NOMO-1 (cell line): ENCODE measurements around the gene RPL3.
A peak's percentile ranks its signal among the peaks of the same experiment; 100 is the strongest.
"Not testable (repeated sequence)": the region's sequence is repeated elsewhere in the genome, so short reads cannot be mapped to it uniquely, and the experiment has no call there.

ENCODE experiments used
- DNase-seq, 2 experiments: peaks; one replicate each; lab custom pipeline; 2025; ENCODE audit not compliant: unreplicated experiment in 2 of 2; lab: John Stamatoyannopoulos, UW

Gene RPL3

DNA sequence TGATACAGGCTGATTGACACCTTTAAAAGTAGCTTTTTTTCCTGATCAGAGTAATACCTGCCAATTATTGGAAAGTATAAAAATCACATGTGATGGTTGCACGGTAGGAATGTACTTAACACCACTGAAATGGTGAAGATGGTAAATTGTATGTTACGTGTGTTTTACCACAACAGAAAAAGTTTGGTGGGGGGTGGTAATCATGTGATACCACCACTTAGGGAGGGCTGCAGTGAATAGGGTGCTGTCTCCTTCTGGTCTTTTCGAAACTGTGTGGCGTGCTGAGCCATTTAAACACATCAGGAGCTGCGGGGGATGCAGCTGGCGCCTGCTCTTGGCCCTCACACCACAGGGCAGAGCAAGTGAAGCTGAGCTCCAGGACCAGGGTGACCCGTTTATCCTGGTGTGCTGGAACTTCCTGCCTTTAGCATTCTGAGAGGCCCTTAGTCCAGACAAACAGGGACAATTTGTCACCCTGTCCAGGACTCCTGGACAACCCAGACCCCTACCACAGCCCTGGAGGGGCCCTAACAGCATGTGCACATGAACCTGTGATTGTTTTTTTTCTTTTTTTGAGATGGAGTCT is 33.0 kb upstream of the RPL3 start:
- no peak for DNase-seq

DNA sequence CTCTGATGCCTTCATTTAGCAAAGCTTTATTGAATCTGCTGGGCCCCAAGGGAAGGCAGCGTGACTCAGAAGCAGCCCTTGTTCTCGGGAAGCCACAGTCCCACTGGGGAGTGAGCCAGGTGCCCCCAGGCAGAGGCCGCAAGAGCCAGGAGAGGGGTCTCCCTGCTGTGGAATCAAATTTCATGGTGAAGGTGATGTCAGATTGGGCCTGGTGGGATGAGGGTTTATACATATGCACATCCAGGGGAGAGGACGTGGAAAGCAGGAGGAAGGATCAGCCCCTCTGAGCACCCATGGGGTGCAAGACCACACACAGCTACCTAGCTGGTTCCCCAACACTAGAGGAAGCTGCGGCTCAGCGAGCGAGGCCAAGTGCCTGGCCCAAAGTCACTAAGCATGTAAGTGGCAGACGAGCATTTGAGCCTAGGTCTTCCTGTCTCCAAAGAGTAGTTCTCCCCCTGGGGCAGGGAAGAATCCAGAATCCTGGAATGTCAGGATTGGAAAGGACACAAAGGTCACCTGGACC is 32.3 kb upstream of the RPL3 start:
- peak in 1 of 2 experiments; percentile 2 for DNase-seq

DNA sequence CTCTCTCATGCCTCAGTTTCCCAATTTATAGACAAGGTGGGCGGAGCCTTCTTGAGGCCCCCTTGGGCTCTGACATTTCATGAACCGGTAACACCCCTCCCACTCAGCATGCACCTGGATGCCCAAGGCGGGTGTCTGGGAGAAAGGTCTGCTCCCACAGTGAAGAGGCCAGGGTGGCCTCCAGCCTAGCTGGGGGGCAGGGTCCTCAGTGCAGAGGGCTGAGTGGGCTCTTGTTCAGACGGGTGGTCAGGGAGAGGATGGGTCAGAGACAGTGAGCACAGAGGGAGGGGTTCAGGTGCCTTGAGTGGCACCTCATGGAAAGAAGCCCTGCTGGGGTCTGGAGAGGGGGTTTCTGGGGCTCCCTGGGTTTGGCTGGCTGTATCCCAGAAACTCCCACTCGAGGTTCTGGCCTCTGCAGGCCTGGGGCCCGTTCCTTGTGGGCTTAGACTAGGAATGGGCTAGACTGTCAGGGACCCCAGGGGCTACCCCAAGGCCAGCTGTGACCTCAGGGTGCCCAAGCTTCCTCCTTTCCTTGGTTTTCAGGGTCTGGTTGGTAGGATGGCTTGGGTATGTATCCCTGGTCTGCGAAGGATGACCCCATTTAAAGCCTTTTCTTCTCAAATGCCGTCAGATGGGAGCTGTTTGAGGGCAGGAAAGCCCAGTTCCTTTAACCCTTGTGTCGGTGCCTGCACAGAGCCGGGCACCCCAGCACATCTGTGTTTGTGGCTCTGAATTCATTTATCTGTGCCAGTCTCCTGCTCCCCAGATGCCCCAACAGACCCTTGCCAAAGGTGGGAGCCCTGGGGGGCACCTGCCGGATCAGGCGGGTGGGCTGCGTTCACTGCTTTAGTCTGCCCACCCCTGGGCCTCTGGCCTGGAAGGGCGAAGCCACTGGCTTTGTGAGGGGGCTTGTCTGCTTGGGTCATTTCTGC is 31.6 kb upstream of the RPL3 start:
- no peak for DNase-seq

DNA sequence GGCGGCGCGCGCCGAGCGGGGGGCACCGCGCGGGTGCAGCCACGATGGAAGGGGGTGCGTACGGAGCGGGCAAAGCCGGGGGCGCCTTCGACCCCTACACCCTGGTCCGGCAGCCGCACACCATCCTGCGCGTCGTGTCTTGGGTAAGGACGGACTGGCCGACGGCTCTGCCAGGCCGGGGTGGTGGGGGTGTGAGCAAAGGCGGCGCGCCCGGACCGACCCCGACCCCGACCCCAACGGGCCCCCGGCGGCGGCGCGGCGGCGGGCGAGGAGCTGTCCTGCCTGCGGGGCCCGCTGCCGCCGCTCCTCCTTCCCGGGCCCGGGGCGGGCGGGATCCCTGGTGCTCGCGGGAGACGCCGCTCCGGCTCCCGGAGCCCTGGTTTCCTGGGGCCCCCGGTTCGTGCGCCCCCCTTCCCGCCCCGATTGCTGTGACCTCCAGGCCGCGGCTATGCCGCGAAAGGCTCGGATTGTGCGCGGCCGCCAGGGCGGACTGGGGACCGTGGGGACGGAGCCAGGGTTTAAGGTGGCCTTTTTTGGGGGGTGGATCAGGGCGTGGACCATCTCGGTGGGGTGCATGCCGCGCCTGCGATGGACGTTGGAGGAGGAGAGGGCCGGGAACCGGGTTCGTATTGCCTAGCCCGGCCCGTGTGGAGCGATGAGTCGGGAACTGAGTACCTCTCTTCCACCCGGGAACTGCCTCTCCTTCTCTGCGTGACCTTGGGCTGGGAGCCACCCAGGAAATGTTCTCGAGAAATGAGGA is 30.7 kb upstream of the RPL3 start, which contains the start of gene SYNGR1:
SYNGR1 (plus strand) TSS at position 25 of the 760 bp plus-strand sequence; CDS start at position 45, 20 bp downstream.
- no peak for DNase-seq

DNA sequence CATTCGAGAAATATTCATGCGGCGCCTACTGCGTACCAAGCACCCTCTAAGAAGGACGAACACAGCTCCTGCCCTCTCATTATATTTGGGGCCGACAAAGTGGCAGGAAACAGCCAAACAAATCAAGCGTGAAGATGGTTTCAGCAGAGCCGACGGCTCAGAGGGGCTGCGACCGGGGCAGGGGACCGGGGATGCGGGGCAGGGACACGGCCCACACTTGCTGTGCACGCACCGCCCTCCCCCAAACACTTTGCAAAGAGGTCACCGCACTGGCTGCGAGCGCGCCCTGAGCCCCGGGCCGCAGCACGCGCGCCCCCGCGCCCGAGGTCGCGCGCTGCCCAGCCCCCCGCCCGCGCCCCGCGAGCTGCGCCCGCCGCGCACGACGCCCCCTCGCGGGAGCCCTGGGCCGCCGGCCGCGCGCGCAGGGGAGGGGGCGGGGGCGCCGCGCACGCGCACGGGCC is 30.1 kb upstream of the RPL3 start:
- peak; percentile 54 to 67 for DNase-seq

DNA sequence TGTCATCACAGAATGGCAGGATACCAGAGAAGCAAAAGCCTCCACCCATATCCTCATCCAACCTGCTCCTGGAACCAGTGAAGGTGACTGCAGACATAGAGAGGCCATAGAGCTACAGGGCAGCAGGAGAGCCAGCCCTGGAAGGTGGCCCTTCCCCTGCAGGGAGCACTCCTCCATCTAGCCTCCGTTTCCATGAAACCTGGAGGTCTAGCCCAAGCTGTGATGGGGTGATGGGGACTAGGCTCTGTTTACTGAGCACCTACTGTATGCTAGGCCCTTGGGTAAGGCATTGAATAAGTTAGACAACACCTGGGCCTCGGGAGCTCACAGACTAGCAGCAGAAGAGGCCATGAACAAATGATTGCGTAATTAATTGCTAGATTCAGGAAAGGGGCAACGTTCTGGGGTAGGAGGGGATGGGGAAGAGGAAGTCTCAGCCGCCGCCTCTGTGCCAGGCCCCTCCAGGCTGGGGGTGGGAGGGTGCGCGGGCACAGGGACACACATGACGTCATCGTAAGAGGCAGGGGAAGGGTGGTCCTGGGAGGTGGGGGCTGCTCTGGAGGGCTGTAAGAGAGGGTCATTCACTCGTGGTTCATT is 29.6 kb upstream of the RPL3 start:
- DNase-seq = peak; percentile 86 to 95

DNA sequence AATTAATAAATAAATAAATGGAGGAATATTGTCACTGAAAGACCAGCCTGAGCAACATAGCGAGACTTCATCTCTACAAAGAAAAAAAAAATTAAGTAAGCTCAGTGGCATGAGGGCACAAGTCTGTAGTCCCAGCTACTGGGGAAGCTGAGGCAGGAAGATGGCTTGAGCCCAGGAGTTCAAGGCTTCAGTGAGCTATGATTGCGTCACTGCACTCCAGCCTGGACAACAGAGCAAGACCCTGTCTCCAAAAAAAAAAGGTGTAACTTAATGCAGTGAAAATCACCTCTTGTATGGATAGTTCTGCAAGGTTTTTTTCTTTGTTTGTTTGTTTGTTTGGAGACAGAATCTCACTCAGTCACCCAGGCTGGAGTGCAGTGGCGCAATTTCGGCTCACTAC is 25.8 kb upstream of the RPL3 start:
- no peak for DNase-seq

DNA sequence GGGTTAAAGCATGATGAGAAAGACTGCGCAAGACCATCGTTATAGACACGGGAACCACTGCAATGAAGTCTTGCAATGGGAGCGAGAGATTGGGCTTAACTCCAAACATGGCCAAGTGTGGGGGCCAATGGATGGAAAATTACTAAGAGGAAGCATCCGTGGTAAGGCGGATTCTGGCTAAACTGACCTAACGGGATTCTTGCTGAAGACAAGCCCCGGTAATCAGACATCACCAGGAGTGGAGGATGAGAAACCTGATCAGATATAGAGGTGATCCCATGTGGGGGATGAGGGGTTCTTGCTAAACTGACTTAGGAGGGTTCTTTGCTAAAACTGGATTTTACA is 24.6 kb upstream of the RPL3 start:
- no peak for DNase-seq

DNA sequence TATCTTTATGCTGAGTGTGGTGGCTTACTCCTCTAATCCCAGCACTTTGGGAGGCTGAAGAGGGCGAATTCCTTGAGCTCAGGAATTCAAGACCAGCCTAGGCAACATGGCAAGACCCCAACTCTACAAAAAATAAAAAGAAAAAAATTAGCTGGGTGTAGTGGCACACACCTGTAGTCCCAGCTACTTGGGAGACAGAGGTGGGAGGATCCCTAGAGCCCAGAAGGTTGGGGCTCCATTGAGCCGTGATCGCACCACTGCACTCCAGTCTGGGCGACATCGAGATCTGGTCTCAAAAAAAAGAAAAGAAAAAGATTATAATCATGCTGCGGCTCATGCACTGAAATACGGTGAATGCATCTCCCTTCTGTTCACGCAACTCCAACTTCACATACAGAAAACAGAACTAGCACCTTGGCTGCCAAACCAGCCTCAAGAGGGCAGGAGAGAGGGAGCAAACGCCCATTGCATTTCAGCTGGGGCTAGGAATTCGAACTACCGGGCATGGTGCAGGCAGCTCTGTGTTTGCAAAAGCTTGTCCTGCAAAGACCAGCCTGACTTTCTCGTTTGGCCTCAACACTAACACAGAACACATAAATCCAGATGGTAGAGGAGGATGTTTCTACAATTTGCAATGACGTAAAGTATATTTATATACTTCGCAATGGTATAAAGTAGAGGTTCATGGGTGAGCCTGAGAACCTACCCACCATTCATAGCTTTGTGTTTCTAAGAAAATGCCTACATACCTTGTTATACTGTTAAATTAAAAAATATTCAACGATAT is 24.0 kb upstream of the RPL3 start:
- peak; percentile 80 to 82 for DNase-seq

DNA sequence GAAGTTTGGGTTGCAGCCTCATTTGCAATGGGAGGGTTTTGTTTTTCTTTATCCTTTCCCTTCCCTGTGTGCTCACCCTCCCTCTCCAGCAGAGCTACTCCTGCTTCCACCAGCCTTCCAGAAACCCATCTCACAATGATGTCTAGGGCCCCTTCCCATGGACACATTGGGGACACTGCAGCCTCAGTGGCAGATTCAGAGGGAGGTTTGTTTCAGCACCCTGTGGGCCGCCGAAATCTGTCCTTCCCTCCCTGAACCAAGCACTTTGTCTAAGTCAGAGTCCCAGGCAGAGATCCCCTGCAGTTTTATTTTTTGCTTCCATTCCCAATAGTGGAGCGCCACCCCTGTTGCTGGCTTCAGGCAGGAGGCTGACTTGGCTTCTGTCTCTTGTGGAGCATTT is 21.8 kb upstream of the RPL3 start:
- DNase-seq = no peak

DNA sequence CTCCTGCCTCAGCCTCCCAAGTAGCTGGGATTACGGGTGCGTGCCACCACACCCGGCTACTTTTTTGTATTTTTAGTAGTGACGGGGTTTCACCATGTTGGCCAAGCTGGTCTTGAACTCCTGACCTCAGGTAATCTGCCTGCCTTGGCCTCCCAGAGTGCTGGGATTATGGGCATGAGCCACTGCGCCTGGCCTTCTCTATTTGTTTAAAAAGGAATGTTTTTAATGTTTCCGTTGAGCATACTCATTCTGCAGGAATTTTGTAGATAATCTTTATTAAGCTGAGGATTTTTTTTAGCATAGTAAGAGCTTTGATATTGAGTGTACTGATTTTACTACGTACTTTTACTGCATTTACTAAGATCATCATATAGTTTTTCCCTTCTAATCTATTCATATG is 20.4 kb upstream of the RPL3 start:
- not testable (repeated sequence) for DNase-seq

DNA sequence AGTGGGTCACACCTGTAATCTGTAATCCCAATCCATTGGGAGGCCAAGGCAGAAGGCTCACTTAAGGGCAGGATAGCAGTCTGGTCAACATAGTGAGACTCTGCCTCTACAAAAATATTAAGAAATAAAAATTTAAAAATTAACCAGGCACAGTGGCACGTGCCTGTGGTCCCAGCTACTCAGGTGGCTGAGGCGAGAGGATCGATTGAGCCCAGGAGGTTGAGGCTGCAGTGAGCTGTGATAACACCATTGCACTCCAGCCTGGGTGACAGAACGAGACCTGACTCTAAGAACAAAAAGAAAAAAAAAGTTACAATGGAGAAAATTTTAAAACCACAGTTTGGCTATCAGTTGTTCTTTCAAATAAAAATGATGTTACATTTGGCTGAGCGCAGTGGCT is 17.0 kb upstream of the RPL3 start:
- DNase-seq = no peak

DNA sequence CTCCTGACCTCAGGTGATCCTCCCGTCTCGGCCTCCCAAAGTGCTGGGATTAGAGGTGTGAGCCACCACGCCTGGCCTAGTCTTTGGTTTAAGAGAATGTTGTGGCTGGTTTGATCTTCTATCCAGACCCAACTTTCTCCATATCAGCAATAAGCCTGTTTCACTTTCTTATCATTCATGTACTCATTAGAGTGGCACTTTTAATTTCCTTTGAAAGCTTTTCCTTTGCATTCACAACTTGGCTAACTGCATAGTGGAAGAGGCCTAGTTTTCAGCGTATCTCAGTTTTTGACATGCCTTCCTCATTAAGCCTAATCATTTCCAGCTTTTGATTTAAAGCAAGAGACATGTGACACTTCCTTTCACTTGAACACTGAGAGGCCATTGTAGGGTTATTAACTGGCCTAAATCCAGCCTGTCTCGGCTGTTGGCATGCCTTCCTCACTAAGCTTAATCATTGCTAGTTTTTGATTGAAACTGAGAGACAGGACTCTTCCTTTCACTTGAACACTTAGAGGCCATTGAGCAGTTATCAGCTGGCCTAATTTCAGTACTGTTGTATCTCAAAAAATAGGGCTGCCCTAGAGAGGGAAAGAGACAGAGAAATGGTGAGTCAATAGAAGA is 13.1 kb upstream of the RPL3 start:
- DNase-seq = peak in 1 of 2 experiments; percentile 49

DNA sequence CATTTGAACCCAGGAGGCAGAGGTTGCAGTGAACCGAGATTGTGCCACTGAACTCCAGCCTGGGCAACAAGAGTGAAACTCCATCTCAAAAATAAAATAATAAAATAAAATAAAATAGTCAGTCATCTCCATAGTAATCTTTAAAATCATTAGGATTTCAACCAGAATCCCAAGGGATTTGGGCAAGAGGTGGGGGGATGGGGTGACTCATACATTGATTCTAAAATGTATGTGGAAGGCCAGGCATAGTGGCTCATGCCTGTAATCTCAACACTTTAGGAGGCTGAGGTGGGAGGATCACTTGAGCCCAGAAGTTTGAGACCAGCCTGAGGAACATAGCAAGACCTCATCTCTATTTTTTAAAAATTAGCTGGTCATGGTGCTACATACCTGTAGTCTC is 11.1 kb upstream of the RPL3 start:
- DNase-seq = not testable (repeated sequence)

DNA sequence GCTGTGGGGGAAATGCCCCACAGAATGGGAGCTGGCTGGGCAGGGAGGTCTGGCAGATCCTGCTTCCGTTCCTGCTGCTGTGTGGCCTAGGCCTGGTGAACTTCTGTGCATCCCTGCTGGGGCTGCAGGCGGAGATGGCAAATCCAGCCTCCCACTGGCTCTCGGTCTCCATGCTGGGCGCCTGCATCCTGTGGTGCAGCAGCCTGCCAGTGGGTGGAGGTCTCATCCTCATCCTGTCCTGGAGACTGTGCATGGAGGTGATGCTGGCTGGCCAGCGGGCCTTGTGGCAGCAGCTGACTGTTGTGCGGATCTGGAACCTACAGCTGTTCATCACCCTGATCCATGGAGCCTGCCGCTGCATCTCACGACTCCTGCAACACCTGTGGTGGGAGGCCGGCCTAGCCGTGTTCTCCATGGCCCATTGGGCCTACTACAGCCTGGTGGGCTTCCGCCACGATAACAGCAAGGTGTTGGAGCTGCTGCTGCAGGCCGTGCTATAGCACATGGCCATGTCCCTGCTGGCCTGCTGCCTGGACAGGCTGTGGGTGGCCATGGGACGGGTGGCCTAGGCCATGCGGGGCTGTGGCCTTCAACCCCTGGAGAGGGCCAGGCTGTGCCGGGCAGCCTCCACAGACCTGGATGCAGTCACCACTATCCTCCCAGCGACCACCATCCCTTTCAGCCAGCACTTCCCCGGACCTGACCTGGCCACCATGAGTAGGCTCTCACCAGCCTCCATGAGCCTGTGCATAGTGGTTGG is 8.8 kb upstream of the RPL3 start:
- DNase-seq = no peak

DNA sequence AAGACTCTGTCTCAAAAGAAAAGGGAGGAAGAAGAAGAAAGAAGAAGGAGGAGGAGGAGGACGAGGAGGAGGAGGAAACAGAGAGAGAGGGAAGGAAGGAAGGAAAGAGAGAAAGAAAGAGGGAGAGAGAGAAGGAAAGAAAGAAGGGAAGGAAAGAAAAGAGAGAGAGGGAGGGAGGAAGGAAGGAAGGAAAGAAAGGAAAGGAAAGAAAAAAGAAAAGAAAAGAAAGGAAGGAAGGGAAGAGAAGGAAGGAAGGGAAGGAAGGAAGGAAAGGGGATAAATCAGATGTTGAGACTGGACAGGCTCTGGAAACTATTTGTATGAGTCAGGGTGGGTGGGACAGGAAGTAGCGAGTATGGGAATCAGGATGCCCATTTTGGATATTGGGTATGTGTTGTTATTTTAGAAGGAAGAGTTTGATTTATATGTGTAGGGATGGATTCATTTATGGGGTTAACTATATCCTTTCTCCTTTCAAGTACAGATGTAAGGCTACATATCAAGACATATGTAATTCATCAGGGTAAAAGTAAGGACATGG is 6.0 kb upstream of the RPL3 start:
- no peak for DNase-seq

DNA sequence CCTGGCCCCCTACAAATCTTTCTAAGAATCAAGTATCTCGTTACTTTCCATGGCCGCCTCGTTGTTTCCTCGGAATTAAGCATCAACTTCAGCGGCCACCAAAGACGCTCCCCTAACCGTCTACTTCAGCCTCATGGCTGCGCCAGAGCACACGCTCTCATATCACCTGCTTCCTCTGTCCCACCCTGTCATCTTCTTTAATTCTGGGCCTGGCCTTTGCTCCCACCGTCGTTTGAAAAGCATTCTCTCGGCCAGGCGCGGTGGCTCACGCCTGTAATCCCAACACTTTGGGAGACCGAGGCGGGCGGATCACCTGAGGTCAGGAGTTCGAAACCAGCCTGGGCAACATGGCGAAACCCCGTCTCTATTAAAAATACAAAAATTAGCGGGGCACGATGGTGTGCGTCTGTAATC is 1.2 kb upstream of the RPL3 start:
- DNase-seq = not testable (repeated sequence)

DNA sequence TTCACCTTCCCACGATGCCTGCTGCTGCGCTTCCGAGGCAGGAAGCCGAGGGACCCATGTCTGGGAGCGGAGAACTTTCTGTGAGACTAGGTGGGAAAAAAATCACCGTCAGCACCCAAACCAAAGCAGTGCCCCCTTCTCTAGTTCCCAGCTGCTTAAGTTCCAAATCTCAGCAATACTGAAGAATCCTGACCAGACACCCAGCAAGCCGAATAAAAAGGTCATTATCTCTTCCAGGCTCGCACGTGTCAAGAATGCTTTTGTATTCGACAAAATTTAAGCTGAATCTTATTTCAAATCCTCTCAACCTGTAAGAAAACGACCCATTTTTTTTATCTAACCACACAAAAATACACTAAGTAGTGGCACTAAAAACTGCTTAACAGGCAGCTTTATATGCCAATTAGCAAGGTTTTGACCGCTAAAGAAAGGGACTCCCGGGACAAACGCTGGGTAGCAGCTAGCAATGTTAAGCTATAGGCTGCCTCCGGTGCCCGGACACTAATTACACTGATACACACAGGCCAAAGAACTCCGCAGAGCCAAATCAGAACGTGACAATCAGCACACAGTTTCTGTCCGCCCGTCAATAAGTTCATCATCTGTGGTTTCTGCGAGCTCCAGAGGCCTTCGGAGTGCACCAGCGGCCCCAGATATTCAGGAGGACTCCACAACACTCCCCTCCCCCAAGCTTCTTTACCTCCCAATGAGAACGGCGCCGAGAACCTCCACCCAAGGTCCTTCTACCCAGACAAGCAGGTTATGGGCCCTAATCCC is 728 bp downstream of the RPL3 start:
- DNase-seq = peak in 1 of 2 experiments; percentile 59
